Lung microvascular endothelial cell (primary cell): Measurements from ENCODE around the gene SIGLEC5. TPM values are rescaled to one million over a fixed set of nuclear protein-coding genes. Genes with fewer than 3 reads are reported as not detected.

Source experiments
- DNase-seq, 2 donors: peaks; one replicate each; pipeline versions ENCODE4 v3.0.0 to v3.0.0-alpha.2; 2010; ENCODE audit warnings: low read depth in 2 of 2
- total RNA-seq: library from RNA; depleted of rRNA; stranded (reverse); fragments of >200 nt; gene quantifications from 2 replicates; pipeline ENCODE4 v1.2.1, GENCODE V29; 2014

SIGLEC5 gene
- total RNA-seq, 1 donor from 2014 or later: not detected

GRCh38 chr19:51627491-51628138 is 2.6 kb downstream of the SIGLEC5 start:
- no peak for DNase-seq

- no peak for DNase-seq
Measured at GRCh38 chr19:51626675-51627074, 3.5 kb downstream of the SIGLEC5 start.

- no peak for DNase-seq
Measured at GRCh38 chr19:51621178-51621577, 9.0 kb downstream of the SIGLEC5 start.

DNA sequence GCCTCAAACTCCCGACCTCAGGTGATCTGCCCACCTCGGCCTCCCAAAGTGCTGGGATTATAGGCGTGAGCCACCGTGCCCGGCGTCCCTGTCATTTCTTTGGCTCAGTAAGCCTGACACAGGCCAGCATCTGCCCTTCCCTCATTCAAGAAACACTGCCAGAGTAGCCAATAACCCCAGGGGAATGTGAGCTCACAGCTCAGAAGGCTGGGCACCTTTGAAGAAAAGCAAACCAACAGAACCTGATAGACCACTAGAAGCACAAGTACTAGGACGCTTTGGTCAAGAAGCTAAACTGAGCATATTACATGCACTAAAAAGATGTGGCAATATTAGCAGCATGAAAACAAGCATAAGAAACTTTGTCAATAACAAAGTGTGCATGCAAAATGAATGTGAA is 14.2 kb downstream of the SIGLEC5 start:
- no peak for DNase-seq

GRCh38 chr19:51614789-51615188 is 15.4 kb downstream of the SIGLEC5 start:
- no peak for DNase-seq

- DNase-seq: no peak
Measured at GRCh38 chr19:51610576-51610975, 19.6 kb downstream of the SIGLEC5 start.

GRCh38 chr19:51607920-51608562 is 22.2 kb downstream of the SIGLEC5 start:
- DNase-seq: peak; percentile 83 to 87

- no peak for DNase-seq
Measured at GRCh38 chr19:51607077-51607476, 23.1 kb downstream of the SIGLEC5 start.

DNA sequence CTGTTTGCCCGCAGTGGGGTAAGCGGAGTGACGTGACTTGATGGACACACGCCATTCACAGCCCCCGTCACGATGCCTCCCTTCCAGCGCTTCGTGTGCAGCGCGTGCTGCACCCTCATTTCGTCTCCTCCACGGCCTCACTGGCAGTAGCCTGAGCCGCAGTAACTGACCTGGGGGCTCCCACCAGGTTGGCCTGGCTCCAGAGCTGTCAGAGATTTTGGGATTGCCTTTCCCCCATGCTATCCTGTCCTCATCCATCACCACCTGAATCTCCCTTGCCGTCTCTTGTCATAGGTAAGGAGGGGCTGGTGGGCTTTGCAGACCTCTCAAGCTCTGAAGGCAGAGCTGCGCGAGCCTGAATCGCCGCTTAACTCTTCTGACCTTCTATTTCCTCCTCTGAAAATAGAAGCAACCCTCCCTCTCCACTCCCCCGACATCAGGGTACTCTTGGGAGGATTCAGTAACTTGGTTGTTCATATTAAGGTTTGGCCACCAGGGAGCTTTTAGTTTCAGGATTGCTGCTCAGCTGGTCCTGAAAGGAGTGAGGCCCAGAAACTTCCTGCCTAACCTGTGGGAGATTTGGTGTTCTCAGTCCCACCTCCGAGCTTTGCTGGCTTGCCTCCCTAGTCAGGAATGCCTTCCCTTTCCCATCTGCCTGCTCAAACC is 27.9 kb downstream of the SIGLEC5 start:
- no peak for DNase-seq

DNA sequence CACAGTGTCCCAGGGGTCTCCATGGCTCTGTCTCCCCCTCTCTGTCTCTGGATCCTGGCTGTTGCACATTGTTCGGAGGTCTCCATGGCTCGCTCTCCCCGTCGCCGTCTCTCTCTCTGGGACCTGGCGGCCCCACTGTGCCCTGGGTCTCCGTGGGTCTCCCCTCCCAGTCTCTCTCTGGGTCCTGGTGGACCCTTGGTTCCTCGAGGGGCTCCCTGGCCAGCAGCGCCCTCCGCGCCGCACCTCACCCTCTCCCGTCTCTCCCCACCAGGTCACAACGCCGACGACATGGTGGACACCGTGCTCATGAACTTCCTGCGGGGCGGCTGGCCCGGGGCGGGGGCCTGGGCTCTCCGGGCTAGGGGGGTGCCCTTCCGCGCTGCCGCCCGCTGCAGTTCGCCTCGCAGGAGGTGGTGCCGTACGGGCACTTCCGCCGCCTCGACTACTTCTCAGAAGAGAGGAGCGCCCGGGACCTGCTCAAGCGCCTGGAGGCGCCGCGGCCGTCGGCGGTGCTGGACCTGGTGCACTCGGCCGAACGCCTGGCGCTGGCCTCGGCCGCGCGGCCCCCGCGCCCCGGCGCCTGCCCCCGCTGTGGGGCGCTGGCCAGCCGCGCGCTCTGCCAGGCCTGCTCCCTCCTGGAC is 29.1 kb downstream of the SIGLEC5 start:
- no peak for DNase-seq

- DNase-seq: no peak
Measured at GRCh38 chr19:51599084-51599483, 31.1 kb downstream of the SIGLEC5 start.

GRCh38 chr19:51598159-51598915 is 31.9 kb downstream of the SIGLEC5 start:
- DNase-seq: no peak

DNA sequence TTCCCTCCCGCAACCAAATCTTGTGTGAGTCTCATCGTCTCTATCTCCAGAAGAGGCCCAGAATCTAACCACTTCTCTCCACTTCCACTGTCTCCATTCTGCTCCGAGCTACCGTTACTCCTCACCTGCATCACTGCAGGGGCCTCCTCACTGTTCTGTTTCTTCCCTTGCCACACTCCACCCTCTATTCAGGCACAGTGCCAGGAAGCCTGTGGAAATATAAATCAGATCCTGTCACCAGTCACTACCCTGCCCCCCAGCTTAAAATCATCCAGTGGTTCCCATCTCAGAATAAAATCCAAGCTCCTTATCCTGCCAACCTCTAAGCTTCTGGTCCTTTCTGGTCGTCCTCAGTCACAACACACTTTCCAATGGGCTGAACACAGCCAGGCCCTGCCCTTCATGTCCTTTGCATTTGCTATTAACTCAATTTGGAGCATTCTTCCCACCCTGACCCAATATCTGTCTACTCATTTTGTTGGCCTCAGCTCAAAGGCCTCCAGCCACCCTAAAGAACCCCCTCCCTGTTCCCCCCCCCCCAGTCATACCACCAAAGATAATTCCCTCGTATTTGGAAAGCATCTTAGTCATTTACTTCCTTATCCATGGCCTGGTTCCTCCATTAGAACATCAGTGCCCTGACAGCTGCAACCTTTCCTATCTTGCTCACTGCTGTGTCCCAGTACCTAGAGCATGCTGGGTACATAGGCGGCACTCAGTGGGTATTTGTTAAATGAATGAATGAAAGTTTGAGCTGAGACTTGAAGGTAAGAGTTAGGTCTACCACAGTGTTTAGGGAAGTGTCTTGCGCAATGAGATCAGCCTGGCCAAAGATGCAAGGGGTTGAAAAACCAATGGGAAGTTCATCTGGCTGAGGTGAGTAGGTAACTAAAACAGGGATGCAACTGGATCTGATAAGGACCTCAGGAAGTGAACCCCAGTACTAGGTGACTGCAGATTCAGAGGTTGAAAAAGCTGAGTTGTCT is 34.7 kb downstream of the SIGLEC5 start:
- no peak for DNase-seq

DNA sequence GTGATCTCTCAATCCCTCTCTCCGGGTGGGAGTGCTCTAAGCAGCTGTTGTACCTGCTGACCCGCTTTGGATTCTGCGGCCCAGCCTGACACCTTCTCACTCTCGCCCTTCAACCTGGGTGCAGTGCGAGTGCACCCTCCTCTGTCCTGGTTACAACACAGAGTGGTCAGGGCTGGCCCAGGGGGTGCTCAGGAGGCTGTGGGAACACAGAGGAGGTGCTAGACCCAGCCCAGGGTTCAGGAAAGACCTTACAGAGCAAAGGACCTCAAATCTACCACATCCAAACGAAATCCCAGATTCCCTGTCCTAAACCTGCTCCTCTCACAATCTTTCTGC is 35.5 kb downstream of the SIGLEC5 start:
- no peak for DNase-seq

DNA sequence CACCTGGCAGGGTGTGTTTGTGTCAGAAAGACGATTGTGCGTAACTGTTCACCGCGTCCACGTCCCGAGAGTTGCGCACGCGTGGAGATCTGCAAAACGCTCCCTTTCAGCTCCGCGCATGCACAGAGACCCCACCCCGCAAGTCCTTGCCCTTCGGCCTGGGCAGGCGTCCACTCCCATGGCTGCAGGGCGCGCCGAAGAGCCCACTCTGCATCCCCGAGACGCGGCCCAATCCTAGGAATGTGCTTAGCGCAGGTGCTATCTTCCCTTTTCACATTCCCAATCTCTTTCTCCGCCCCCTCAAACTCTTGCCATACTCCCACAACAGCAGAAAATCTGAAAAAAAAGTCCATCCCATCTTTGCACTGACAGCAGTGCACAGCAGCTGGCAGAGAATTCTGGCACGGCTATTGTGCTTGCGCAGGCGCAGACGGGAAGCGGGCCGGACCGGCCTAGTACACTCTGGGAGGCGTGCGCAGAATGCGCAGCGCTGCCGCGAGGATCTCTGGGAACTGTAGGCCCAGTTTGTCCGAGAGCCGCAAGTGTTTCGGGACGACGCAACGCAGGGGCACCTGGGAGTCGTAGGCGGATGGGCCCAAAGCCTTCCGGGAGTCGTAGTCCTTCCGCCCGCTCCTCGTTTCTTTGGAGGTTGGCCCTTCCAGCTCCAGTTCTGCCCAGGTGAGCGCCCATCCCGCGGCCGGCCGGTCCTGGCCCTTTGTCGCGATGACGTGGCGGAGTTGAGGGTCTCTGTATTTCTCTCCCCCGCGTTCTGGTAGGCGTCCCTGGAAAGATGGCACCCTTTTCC is 36.0 kb downstream of the SIGLEC5 start:
- DNase-seq: peak; percentile 98

GRCh38 chr19:51593138-51593890 is 36.9 kb downstream of the SIGLEC5 start:
- no peak for DNase-seq

- no peak for DNase-seq
Measured at GRCh38 chr19:51592521-51592920, 37.7 kb downstream of the SIGLEC5 start.

- DNase-seq: no peak
Measured at GRCh38 chr19:51590441-51590840, 39.8 kb downstream of the SIGLEC5 start.

DNA sequence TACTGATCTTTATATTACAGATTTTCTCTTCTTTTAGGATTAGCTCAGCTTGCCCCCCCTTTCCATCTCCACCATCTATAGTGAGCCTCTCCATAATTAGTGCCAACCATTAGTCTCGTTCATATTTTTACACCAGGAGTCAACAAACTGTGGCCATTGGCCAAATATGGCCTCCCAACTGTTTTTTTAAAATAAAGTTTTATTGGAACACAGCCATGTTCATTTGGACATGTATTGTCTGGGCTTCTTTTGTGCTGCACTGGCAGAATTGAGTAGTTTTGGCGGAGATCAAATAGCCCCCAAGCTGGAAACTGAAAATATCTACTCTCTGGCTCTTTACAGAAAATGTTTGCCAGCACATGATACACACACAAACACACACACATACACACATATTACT is 40.7 kb downstream of the SIGLEC5 start:
- DNase-seq: no peak
